GM12872 (cell line): ENCODE measurements around the gene LGALS4.

ENCODE experiments used
- TF ChIP-seq, protein P1 (sequence below): IDR thresholded peaks from 3 replicates; pipeline ENCODE4 v1.5.1; 2011; ENCODE audit warnings: low read depth, mild to moderate bottlenecking, low read length, moderate library complexity; ENCODE audit not compliant: insufficient read depth

LGALS4 gene, protein sequence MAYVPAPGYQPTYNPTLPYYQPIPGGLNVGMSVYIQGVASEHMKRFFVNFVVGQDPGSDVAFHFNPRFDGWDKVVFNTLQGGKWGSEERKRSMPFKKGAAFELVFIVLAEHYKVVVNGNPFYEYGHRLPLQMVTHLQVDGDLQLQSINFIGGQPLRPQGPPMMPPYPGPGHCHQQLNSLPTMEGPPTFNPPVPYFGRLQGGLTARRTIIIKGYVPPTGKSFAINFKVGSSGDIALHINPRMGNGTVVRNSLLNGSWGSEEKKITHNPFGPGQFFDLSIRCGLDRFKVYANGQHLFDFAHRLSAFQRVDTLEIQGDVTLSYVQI

DNA sequence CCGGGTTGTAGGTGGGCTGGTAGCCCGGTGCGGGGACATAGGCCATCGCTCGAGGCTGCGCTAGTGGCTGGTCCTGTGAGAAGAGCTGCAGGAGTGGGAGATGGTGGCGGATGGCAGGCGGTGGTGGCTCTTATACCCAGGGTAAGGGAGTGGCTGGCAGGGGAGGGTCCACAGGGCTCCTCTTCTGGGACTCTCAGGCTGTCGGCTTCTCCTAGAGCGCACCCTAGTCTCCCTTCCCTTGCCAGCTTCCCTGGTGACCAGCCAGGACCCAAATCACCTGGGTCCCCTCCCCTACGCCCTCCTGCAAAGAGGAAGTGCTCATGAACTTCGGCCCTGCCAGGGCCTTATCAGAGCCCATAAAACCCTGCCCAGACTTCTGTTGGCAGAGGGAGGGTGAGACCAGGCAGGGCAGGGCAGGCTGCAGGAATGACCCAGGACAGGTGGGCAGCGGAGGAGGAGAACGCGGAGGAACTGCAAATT is at the start of gene LGALS4:
Gene LGALS4, minus strand, starts transcription at position 105 of the 480 bp plus-strand sequence. Its CDS starts 59 bp downstream, at position 46.
- TF ChIP-seq, protein P1, sequence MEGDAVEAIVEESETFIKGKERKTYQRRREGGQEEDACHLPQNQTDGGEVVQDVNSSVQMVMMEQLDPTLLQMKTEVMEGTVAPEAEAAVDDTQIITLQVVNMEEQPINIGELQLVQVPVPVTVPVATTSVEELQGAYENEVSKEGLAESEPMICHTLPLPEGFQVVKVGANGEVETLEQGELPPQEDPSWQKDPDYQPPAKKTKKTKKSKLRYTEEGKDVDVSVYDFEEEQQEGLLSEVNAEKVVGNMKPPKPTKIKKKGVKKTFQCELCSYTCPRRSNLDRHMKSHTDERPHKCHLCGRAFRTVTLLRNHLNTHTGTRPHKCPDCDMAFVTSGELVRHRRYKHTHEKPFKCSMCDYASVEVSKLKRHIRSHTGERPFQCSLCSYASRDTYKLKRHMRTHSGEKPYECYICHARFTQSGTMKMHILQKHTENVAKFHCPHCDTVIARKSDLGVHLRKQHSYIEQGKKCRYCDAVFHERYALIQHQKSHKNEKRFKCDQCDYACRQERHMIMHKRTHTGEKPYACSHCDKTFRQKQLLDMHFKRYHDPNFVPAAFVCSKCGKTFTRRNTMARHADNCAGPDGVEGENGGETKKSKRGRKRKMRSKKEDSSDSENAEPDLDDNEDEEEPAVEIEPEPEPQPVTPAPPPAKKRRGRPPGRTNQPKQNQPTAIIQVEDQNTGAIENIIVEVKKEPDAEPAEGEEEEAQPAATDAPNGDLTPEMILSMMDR: no peak

DNA sequence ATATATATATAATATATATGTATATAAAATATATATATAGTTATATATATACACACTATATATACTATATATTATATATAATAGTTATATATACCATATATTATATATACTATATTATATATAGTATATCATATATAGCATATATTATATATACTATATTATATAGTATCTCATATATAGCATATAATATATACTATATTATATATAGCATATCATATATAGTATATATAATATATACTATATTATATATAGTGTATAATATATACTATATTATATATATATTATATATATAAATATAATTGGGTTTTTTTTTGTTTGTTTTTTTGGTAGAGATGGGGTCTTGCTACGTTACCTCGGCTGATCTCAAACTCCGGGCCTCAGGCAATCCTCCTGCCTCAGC is 48.6 kb upstream of the LGALS4 start:
- TF ChIP-seq, protein P1: no peak

DNA sequence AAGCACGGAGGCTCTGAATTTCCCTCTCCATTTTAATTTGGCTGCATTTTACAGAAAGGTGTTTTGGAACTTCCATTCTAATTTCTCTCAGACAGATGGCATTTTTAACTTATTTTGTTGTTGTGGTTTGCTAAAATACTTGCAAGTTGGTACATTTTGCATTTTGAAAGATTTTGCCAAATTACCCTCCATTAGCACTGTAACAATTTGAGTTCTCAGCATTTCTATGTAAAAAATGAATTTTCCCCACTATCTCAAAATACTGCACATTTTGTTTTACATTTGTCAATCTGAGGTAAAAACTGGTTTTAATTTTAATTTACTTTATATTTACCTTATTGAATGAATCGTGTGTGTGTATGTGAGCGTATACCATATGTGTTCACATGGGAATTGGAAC is 44.1 kb upstream of the LGALS4 start:
- TF ChIP-seq, protein P1: no peak

DNA sequence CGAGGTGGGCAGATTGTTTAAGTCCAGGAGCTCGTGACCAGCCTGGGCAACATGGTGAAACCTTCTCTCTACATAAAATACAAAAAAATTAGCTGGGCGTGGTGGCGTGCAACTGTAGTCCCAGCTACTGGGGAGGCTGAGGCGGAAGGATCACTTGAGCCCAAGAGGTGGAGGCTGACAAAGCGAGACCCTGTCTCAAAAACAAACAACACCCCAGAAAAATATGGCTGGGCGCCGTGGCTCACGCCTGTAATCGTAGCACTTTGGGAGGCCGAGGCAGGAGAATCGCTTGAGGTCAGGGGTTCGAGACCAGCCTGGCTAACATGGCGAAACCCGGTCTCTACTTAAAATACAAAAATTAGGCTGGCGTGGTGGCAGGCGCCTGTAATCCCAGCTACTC is 40.5 kb upstream of the LGALS4 start:
- TF ChIP-seq, protein P1: no peak

DNA sequence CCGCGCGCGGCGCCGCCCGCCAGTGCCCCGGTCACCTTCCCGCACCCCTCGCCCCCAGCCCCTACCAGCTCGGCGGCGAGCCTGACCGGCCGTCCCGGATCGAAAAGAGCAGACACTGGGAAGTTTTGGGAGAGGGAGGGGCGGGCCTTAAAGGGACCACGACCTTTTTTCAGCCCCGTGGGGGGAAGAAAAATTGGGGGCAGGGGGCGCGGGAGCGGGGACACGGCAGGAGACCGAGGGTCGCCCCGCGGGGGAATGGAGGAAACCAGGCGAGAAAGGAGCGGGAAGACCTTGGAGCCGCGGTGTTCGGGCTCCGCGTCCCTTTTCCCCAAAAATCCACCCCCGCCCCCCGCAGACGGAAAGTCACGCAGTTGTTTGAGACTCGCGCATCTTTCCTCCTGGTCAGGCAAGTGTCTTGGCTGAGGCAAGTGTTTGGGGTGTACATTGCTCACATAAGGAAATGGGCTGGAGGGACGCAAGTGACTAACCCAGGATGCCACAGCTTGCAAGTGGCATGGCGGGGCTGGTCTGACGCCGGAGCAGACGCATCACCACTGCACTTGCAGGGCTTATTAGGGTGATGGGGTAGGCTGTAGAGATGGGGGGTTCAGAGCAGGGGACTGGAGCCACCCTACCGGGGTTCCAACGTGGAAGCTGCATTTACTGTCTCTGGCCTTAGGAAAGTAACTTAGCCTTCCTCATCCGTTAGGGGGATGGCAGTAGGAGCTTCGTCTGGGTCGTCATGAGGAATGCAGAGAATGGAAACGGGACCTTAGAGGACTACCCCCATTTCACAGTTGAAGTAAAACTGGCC is 39.7 kb upstream of the LGALS4 start:
- TF ChIP-seq, protein P1: no peak

DNA sequence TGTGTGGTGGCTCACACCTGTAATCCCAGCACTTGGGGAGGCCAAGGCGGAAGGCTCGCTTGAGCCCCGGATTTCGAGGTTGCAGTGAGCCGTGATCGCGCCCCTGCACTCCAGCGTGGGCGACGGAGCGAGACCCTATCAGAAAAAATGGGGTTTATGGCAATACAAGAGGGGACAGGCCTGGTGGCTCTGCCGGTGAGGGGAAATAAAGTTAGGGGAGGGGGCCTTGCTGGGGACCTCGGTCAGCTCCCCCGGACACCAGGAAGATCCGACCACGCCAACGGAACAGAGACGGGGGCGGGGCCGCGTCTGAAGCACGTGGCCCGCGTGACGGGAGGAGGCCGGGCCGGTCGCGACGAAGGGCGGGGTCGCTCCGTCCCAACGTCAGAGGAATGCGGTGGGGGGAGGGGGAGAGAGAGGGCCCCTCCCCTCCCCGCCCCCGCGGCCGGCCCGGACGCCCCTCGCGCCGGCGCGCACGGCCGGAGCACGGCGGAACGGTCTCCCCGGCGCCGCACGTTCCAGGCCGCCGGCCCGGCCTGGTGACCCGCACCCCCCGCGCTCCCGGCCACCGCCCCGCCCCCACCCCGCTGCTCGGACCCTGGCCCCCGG is 39.0 kb upstream of the LGALS4 start:
- TF ChIP-seq, protein P1: no peak
